ENCODE measurements around the gene SDS.

DNA sequence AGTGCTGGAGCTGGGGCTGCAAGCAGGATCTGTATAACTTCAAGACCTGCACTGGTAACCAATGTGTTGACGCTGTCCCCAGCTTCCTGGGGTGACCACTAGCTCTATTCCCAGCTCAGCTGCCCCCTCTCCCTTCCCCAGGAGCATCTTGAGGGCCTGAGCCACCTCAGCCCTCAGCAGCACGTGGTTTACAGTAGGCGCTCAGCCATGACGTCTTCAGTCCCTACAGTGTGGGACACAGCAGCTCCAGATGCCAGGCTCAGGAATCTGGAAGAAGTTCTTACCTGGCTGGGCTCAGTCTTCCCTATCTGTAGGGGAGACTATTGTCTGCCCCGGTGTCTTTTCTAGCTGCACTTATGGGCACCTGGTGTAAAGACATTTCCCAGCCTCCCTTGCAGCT is 8.6 kb downstream of the SDS start:
- TF ChIP-seq FOSL1 (CRISPR knock-in tag; IDR thresholded peaks at IDR 0.05; ENCODE audit: borderline replicate concordance) (no peak), CTCF (CRISPR knock-in tag; IDR thresholded peaks at IDR 0.05) (no peak), ATM (IDR thresholded peaks at IDR 0.05; ENCODE audit: borderline replicate concordance) (no peak), POLR2AphosphoS5 (IDR thresholded peaks at IDR 0.05; ENCODE audit: low read depth, low read length) (no peak), ZNF143 (CRISPR knock-in tag; IDR thresholded peaks at IDR 0.05) (no peak), ZNF672 (CRISPR knock-in tag; IDR thresholded peaks at IDR 0.05) (no peak), AFF4 (CRISPR knock-in tag; IDR thresholded peaks at IDR 0.05) (no peak), EZH2 (conservative IDR thresholded peaks at IDR 0.05; ENCODE audit: low read depth, low read length) (no peak), RFXANK (CRISPR knock-in tag; IDR thresholded peaks at IDR 0.05) (no peak), HNRNPL (IDR thresholded peaks at IDR 0.05; ENCODE audit: low read depth, low read length) (no peak), SRF (IDR thresholded peaks at IDR 0.05; ENCODE audit: low read depth, low read length) (no peak), POLR2A (IDR thresholded peaks at IDR 0.05; ENCODE audit: insufficient read depth in 1 of 2, low read depth in 2 of 2, low read length in 2 of 2) (no peak)
- TF ChIP-seq, protein P1, sequence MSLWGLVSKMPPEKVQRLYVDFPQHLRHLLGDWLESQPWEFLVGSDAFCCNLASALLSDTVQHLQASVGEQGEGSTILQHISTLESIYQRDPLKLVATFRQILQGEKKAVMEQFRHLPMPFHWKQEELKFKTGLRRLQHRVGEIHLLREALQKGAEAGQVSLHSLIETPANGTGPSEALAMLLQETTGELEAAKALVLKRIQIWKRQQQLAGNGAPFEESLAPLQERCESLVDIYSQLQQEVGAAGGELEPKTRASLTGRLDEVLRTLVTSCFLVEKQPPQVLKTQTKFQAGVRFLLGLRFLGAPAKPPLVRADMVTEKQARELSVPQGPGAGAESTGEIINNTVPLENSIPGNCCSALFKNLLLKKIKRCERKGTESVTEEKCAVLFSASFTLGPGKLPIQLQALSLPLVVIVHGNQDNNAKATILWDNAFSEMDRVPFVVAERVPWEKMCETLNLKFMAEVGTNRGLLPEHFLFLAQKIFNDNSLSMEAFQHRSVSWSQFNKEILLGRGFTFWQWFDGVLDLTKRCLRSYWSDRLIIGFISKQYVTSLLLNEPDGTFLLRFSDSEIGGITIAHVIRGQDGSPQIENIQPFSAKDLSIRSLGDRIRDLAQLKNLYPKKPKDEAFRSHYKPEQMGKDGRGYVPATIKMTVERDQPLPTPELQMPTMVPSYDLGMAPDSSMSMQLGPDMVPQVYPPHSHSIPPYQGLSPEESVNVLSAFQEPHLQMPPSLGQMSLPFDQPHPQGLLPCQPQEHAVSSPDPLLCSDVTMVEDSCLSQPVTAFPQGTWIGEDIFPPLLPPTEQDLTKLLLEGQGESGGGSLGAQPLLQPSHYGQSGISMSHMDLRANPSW (CRISPR knock-in tag; IDR thresholded peaks at IDR 0.05; ENCODE audit: borderline replicate concordance): no peak
